Urinary bladder (tissue), 4 donors: Measurements from ENCODE around the gene LSP1. TPM values are rescaled to one million over a fixed set of nuclear protein-coding genes. Genes with fewer than 3 reads are reported as not detected.

Experiments
- DNase-seq: peaks from one replicate; pipeline ENCODE4 v3.0.0-alpha.2; 2015; ENCODE audit errors: extremely low spot score
- H3K27ac ChIP-seq: one replicate; pipeline ENCODE4 v1.5.1; 2013; ENCODE audit warnings: low read depth, mild to moderate bottlenecking, moderate library complexity
- H3K36me3 ChIP-seq: one replicate; pipeline ENCODE4 v1.6.1; 2013; ENCODE audit warnings: mild to moderate bottlenecking, moderate library complexity; ENCODE audit not compliant: insufficient read depth
- H3K4me1 ChIP-seq: one replicate; pipeline ENCODE4 v1.6.1; 2013; ENCODE audit warnings: mild to moderate bottlenecking, moderate library complexity; ENCODE audit not compliant: insufficient read depth
- H3K4me3 ChIP-seq: one replicate; pipeline ENCODE4 v1.5.1; 2013; ENCODE audit warnings: low read depth, low read length
- WGBS: extraction: QIAGEN DNeasy Blood & Tissue Kit; methylation state at CpG from one replicate; pipeline ENCODE4 v1.1.7; 2013; 5-methylcytosine and 5-hydroxymethylcytosine counted together
- polyA plus RNA-seq: library from polyadenylated mRNA; stranded (reverse); fragments of 200-250 nt; gene quantifications from one replicate; pipeline ENCODE4 v1.2.3, GENCODE V29; 2013
- total RNA-seq: library from RNA; depleted of rRNA; stranded (reverse); fragments of >200 nt; gene quantifications from one replicate; pipeline ENCODE4 v1.2.3, GENCODE V29; 2014
- donor health status: healthy with polysubstance abuse.
- donor health status: healthy.

LSP1 gene
- total and polyA plus RNA-seq, 2 donors: 50.7 to 160 TPM

- Histone ChIP-seq H3K4me3 (no peak overlapping the region), H3K27ac (no peak overlapping the region), H3K36me3 (no peaks in the 10 kb centered on the region), H3K4me1 (no peaks in the 10 kb centered on the region)
- DNase-seq: no peak
- WGBS: 52% methylated on average over 14 of the region's 14 CpGs
Measured at GRCh38 chr11:1906611-1907423, 53.9 kb downstream of the LSP1 start.

DNA sequence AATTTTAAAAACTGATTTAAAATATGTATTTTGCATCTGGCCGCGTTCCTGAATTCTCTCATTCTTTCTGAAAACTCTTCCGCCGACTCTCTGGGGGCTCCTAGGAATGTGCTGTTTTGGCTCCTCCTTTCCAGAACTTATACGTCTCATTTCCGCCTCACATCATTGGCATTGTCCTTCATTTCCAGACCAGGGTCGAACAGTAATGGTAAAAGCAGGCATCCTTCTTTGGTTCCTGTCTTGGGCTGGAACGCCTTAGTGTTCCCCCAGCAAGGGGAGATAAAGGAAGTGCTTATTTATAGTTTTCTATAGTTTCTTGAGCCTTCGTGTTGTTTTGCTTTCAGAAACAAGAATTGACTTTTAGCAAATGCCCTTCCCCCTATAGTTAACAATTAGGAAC, 55.7 kb downstream of the LSP1 start:
- H3K27ac ChIP-seq: no peak overlapping the region
- H3K36me3 ChIP-seq: no peaks in the 10 kb centered on the region
- no peak for DNase-seq
- H3K4me3 ChIP-seq: no peak overlapping the region
- 29% methylated on average over 9 of the region's 9 CpGs for WGBS
- no peaks in the 10 kb centered on the region for H3K4me1 ChIP-seq

GRCh38 chr11:1909524-1909923, 56.6 kb downstream of the LSP1 start:
- DNase-seq: no peak
- H3K36me3 ChIP-seq: no peaks in the 10 kb centered on the region

DNA sequence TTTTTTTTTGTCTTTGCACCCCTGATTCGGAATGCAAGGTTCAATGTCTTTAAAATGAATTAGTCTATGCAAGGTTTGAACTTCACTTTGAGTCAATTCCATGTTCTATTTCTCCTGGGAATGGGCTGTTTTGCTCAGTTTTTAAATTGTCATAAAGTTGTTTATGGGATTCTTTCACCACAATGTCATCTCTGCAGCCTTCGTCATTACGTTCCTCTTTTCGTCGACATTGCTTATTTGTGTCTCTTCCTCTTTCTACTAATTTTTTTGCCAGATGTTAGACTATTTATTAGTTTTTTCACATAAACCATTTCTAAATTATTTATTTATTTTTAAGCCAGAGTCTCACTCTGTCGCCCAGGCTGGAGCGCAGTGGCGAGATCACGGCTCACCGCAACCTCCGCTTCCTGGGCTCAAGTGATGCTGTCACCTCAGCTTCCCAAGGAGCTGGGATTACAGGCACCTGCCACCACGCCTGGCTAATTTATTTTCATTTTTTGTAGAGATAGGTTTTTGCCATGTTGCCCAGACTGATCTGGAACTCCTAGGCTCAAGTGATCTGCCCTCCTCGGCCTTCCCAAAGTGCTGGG, 59.5 kb downstream of the LSP1 start:
- no peaks in the 10 kb centered on the region for H3K36me3 ChIP-seq
- WGBS: 73% methylated on average over 13 of the region's 13 CpGs
- H3K4me1 ChIP-seq: no peaks in the 10 kb centered on the region
- H3K4me3 ChIP-seq: no peak overlapping the region
- H3K27ac ChIP-seq: no peak overlapping the region
- DNase-seq: no peak

More at GRCh38 chr11:1909524-1909923, 56.6 kb downstream of the LSP1 start:
- 93% methylated on average over 7 of the region's 7 CpGs for WGBS
- H3K4me1 ChIP-seq: no peaks in the 10 kb centered on the region
- H3K4me3 ChIP-seq: no peak overlapping the region
- no peak overlapping the region for H3K27ac ChIP-seq

DNA sequence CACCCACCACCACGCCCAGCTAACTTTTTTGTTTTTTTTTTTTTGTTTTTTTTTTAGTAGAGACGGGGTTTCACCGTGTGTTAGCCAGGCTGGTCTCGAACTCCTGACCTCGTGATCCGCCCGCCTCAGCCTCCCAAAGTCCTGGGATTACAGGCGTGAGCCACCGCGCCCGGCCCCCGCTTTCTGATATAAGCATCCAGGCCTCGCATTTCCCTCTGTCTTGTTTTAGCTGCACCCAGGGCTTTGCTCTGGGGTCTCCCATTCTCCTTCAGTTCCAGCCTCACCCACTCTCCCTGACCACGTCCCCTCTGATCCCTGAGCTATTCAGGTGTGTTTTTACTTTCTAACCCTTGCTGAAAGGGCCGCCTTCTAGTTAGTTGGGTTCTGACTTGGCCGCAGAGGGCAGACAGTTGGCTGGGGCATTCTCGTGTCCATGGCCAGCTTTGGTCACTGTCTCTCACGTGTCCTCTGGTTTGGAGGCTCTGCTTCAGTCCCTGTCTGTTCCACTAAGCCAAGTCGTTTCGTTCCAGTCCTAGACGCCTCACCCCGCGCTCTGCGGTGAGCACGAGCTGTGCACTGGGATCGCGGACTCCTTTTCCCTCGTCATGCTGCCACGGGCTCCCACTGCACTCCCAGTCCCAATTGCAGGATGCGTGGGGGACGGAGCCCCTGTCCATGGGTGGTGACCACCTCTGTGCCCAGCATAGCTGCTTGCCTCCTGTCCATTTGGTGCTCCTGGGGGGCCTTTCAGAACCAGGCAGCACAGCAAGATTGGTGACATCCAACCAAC, 60.6 kb downstream of the LSP1 start:
- Histone ChIP-seq H3K27ac (no peak overlapping the region), H3K36me3 (no peaks in the 10 kb centered on the region), H3K4me1 (no peaks in the 10 kb centered on the region), H3K4me3 (no peak overlapping the region)
- DNase-seq: no peak
- 91% methylated on average over 31 of the region's 31 CpGs for WGBS

- Histone ChIP-seq H3K4me3 (no peak overlapping the region), H3K27ac (no peak overlapping the region), H3K4me1 (no peaks in the 10 kb centered on the region), H3K36me3 (no peaks in the 10 kb centered on the region)
- 96% methylated on average over 2 of the region's 2 CpGs for WGBS
- no peak for DNase-seq
Measured at GRCh38 chr11:1915795-1916131, 62.9 kb downstream of the LSP1 start.

- H3K4me3 ChIP-seq: no peak overlapping the region
- H3K36me3 ChIP-seq: no peaks in the 10 kb centered on the region
- no peak overlapping the region for H3K27ac ChIP-seq
- no peaks in the 10 kb centered on the region for H3K4me1 ChIP-seq
- DNase-seq: no peak
- 76% methylated on average over 14 of the region's 14 CpGs for WGBS
Measured at GRCh38 chr11:1916132-1916985, 63.5 kb downstream of the LSP1 start.

DNA sequence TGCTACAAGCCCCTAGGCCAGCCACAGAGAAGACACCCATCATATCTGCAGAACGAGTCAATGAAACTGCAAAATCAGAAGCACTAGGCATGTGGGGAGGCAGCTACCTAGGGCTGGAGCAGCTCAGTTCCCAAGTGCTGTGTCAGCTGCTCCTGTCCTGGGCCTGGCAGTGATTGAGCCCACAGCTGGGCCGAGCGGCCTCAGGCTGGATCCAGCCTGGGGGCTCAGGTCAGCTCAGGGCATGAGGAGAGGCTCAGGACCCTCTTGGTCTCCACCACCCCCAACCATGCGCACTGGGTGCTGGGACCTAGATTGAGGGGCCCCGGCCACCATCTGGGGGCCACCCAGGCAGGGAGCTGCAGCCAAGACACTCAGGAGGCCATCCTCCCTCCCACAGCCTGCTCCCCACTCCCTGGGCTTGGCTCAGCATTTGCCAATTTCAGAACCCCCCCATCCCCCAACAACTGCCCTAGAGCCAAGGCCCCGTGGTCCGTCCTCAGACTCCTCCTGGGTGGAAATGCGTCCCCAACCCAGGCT, 64.2 kb downstream of the LSP1 start:
- WGBS: 54% methylated on average over 8 of the region's 8 CpGs
- no peak for DNase-seq
- no peak overlapping the region for H3K27ac ChIP-seq
- no peaks in the 10 kb centered on the region for H3K36me3 ChIP-seq
- H3K4me1 ChIP-seq: no peaks in the 10 kb centered on the region
- H3K4me3 ChIP-seq: no peak overlapping the region

GRCh38 chr11:1917523-1918435, 64.9 kb downstream of the LSP1 start:
- no peak for DNase-seq
- no peak overlapping the region for H3K4me3 ChIP-seq
- WGBS: 73% methylated on average over 34 of the region's 34 CpGs
- H3K4me1 ChIP-seq: no peaks in the 10 kb centered on the region
- H3K27ac ChIP-seq: no peak overlapping the region
- H3K36me3 ChIP-seq: no peaks in the 10 kb centered on the region

DNA sequence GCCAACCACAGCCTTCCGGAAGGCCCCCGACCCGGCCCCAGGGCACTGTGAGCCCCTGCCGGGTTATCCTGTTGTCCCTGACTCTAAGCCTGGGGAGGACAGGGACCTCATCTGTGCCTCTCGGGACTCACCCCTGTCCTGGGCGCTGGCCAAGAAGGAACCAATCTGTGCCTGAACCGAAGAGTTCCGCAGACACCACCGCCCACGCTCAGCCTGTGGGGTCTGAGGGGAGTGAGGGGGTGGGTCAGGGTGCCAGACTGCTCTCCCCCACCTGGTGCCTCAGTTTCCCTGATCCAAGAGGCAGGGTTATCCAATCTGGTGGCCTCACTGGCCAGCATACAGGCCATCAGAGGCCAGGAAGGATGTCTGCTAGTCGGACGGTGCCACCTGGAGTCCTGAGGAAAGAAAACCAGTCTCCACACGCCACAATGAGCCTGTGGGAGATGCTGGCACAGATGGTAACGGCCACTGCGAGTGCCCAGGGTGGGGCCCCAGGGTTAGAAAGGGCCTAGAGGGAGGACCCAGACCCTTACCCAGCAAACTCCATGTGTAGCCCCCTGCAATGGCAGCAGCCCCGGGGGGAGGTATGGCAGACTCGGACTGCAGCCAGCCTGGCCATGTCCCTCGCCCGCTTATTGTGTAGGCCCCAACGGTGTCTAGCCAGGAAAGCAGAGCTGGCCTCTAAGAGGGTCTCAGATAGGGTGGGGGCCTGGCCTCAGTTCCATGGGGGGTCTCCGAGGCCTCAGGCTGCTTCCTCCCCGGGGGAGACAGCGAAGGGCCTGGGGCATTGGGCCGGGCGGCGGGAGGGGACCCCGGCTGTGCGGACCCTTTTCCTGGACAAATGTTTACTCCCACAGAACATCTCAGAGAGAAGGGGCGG, 65.8 kb downstream of the LSP1 start:
- WGBS: 85% methylated on average over 29 of the region's 29 CpGs
- H3K27ac ChIP-seq: no peak overlapping the region

DNA sequence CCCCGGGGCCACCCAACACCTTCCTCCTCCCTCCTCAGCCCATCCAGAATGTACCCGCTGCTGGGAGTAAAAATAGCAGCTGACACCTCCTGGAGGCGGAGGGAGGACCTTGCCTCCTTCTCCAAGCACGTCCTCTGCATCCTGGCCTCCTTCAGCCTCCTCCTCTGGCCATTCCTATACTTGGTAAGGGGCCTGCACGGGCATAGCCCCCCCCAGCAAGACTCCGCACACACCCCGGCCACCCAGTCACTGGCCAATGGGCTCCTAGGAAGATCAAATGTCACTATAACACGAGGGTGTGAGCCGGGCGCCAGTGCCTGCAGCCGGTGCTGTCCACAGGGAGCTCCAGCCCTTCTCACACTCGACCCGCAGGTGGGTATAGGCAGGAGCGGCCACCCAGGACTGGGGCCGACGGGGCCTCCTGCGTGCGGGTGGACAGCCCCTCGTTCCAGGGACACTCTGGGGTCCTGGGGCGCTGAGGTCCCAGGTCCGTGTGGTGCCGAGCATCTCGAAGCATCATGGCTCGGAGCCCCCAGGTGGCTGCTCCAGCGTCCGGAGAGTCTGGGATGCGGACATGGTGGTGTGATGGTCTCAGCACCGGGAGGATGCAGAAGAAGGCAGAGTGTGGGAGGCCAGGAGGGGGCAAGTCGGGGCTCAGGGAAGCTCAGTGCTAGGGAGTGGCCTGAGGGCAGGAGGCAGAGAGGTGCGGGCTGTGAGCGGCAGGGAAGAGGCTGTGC, 66.7 kb downstream of the LSP1 start, which contains the start of gene TNNT3:
TNNT3 (plus strand) TSS at position 313 of the 737 bp plus-strand sequence. CDS start 3,172 bp downstream, outside the sequence.
- no peaks in the 10 kb centered on the region for H3K4me1 ChIP-seq
- H3K27ac ChIP-seq: no peak within 1 kb of the TSS
- DNase-seq: no peak
- H3K36me3 ChIP-seq: no peaks in the 10 kb centered on the region
- WGBS: 79% methylated on average over 31 of the region's 31 CpGs
- H3K4me3 ChIP-seq: no peak within 1 kb of the TSS

More for the DNA sequence above, 65.8 kb downstream of the LSP1 start:
- Histone ChIP-seq H3K36me3 (no peaks in the 10 kb centered on the region), H3K4me3 (no peak overlapping the region), H3K4me1 (no peaks in the 10 kb centered on the region)
- DNase-seq: no peak
